Epithelial cell of proximal tubule (primary cell): Measurements from ENCODE around the gene ZNF592. TPM values are rescaled to one million over a fixed set of nuclear protein-coding genes. Genes with fewer than 3 reads are reported as not detected.

Experiments
- DNase-seq: peaks from one replicate; pipeline ENCODE4 v3.0.0-alpha.2; 2011; ENCODE audit warnings: low read depth
- H3K4me3 ChIP-seq: 2 replicates; pipeline ENCODE4 v1.5.1; 2011; ENCODE audit warnings: low read depth, mild to moderate bottlenecking, low read length
- CTCF ChIP-seq: conservative IDR thresholded peaks from 2 replicates; pipeline ENCODE4 v1.5.1; 2012; ENCODE audit warnings: low read depth, mild to moderate bottlenecking, low read length
- total RNA-seq: library from RNA; depleted of rRNA; stranded (reverse); fragments of >200 nt; gene quantifications from 2 replicates; pipeline ENCODE4 v1.2.3, GENCODE V29; 2015

The ZNF592 gene
- total RNA-seq, 1 donor from 2014 or later, result 8.2 TPM

- DNase-seq, result no peak
- no peak for TF ChIP-seq CTCF
- no peak overlapping the region for H3K4me3 ChIP-seq
Measured at GRCh38 chr15:84819791-84820190, 71.4 kb downstream of the ZNF592 start.

GRCh38 chr15:84821501-84822021, 73.2 kb downstream of the ZNF592 start:
- H3K4me3 ChIP-seq, result no peak overlapping the region
- DNase-seq, result no peak
- peak; percentile 11 for TF ChIP-seq CTCF

GRCh38 chr15:84822653-84823281, 74.4 kb downstream of the ZNF592 start:
- no peak for DNase-seq
- no peak for TF ChIP-seq CTCF
- H3K4me3 ChIP-seq, result no peak overlapping the region

- no peak for DNase-seq
- TF ChIP-seq CTCF, result no peak
- no peak overlapping the region for H3K4me3 ChIP-seq
Measured at GRCh38 chr15:84823282-84823878, 75.0 kb downstream of the ZNF592 start.

GRCh38 chr15:84824260-84825007, 76.0 kb downstream of the ZNF592 start:
- H3K4me3 ChIP-seq, result no peak overlapping the region
- DNase-seq, result no peak
- TF ChIP-seq CTCF, result no peak

- H3K4me3 ChIP-seq, result no peak overlapping the region
- no peak for DNase-seq
- peak; percentile 68 for TF ChIP-seq CTCF
Measured at GRCh38 chr15:84826369-84826823, 78.0 kb downstream of the ZNF592 start.
